Measurements from ENCODE around the gene UHMK1. TPM values are rescaled to one million over a fixed set of nuclear protein-coding genes. Genes with fewer than 3 reads are reported as not detected.
"Not testable (repeated sequence)": the region's sequence is repeated elsewhere in the genome, so short reads cannot be mapped to it uniquely, and the experiment has no call there.

Gene UHMK1

DNA sequence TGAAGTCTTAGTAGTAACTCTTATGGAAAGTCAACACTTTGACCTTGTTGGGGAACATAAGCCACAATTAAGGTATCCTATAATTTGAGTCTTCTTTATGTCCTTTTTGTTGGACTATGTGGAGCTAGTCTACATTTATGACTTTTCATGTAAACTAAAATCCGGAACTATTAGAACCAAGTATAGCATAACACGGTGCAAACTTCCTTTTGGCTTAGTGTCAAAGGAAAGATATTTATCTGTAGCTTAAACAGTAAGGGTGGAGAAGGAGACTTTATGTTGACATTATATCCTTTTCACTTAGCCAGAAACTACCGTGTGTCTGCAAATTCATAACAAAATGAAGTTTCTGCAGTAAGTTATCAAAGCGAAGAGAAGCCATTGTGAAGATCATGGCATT is 71.2 kb downstream of the UHMK1 start:
- Histone ChIP-seq H3K36me3 (ENCODE audit: insufficient read depth, low read length) (peaks cover 80% of the 10 kb centered on the region), H3K27me3 (ENCODE audit: control insufficient read depth, insufficient read depth, low read length) (no peaks in the 10 kb centered on the region), H3K4me3 (ENCODE audit: low read length) (no peak overlapping the region), H3K4me2 (ENCODE audit: low read length) (no peak overlapping the region), H3K9ac (ENCODE audit: low read depth, low read length) (no peak overlapping the region), H3K9me3 (replicated peaks; ENCODE audit: low read length) (no peaks in the 10 kb centered on the region), H3K4me1 (ENCODE audit: control insufficient read depth, insufficient read depth, low read length) (peaks cover 40% of the 10 kb centered on the region)

DNA sequence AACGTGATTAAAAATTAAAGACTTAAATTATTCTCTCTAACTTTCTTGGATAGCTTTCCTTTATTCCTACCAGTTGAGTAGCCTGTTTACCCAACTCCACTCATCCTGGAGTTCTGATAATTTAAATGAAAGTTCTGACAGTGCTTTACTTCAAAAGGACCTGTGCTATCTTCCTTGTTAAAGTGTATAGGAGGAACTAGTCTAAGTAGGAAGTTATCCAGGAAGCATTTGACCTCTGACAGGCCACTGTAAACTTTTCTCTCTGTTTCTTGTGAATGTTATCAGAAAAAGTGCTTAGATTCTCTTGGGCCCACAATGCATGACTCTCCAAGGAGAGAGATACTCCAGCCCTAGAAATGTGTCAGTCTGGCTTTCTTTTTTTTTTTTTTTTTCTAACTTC is 73.1 kb downstream of the UHMK1 start:
- Histone ChIP-seq H3K27me3 (ENCODE audit: control insufficient read depth, insufficient read depth, low read length) (no peaks in the 10 kb centered on the region), H3K4me1 (ENCODE audit: control insufficient read depth, insufficient read depth, low read length) (peaks cover 21% of the 10 kb centered on the region), H3K4me2 (ENCODE audit: low read length) (no peak overlapping the region), H3K36me3 (ENCODE audit: insufficient read depth, low read length) (peaks cover 84% of the 10 kb centered on the region), H3K9me3 (replicated peaks; ENCODE audit: low read length) (no peaks in the 10 kb centered on the region), H3K9ac (ENCODE audit: low read depth, low read length) (no peak overlapping the region), H3K4me3 (ENCODE audit: low read length) (no peak overlapping the region)

DNA sequence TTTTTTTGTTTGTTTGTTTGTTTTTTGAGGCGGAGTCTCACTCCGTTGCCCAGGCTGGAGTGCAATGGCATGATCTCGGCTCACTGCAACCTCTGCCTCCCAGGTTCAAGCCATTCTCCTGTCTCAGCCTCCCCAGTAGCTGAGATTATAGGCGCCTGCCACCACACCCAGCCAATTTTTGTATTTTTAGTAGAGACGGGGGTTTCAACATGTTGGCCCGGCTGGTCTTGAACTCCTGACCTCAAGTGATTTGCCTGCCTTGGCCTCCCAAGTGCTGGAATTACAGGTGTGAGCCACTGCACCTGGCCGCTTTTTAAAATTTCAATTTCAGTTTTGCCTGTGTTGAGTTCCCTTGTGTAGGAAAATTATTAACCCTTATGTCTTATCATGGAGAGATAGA is 73.5 kb downstream of the UHMK1 start:
- not testable (repeated sequence) for H3K27me3 ChIP-seq (ENCODE audit: control insufficient read depth, insufficient read depth, low read length); H3K9me3 ChIP-seq (replicated peaks; ENCODE audit: low read length); H3K9ac ChIP-seq (ENCODE audit: low read depth, low read length); H3K4me3 ChIP-seq (ENCODE audit: low read length); H3K4me2 ChIP-seq (ENCODE audit: low read length)
- H3K36me3 ChIP-seq (ENCODE audit: insufficient read depth, low read length), result peaks cover 84% of the 10 kb centered on the region
- peaks cover 20% of the 10 kb centered on the region for H3K4me1 ChIP-seq (ENCODE audit: control insufficient read depth, insufficient read depth, low read length)

DNA sequence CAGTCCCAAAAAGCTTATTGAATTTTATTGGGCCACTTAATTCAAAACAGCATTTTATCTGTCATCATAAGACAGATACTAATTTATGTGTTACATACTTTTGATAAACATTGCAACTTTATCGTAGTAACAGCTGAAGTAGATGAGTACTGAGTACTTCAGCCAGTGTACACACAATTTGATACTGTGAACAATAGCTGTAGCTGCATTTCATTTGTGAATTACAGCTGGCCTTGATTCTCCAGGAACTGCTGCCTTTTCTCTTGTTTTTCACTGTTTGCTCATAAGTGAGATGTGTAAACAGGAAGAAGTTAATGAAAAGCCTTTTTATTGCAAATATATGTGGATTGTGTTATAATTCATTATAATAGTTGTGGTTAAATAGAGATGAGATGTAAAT is 74.1 kb downstream of the UHMK1 start:
- peaks cover 84% of the 10 kb centered on the region for H3K36me3 ChIP-seq (ENCODE audit: insufficient read depth, low read length)

DNA sequence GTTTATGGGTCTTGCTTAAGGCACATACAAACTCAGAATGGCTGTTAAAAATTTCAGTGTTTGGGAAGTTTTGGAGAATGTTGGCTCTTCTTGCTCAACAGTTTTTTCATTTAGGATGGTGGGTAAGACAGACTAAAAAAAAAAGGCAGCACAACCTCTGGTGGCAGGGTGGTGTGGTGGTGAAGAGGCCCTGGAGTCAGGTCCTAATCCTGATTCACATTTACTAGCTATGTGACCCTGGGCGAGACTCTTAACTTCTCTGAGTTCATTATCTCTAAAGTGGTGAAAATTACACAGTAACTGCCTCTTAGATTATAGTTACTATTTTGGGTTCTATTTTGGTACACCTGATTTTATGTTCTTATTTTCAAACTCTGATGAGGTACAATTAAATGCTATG is 75.5 kb downstream of the UHMK1 start:
- Histone ChIP-seq H3K4me1 (ENCODE audit: control insufficient read depth, insufficient read depth, low read length) (peaks cover 19% of the 10 kb centered on the region), H3K36me3 (ENCODE audit: insufficient read depth, low read length) (peaks cover 81% of the 10 kb centered on the region), H3K4me3 (ENCODE audit: low read length) (no peak overlapping the region), H3K27me3 (ENCODE audit: control insufficient read depth, insufficient read depth, low read length) (no peaks in the 10 kb centered on the region), H3K9ac (ENCODE audit: low read depth, low read length) (no peak overlapping the region), H3K4me2 (ENCODE audit: low read length) (no peak overlapping the region), H3K9me3 (replicated peaks; ENCODE audit: low read length) (no peaks in the 10 kb centered on the region)

More for the DNA sequence above, 74.1 kb downstream of the UHMK1 start:
- Histone ChIP-seq H3K9ac (ENCODE audit: low read depth, low read length) (no peak overlapping the region), H3K4me3 (ENCODE audit: low read length) (no peak overlapping the region), H3K9me3 (replicated peaks; ENCODE audit: low read length) (no peaks in the 10 kb centered on the region), H3K4me2 (ENCODE audit: low read length) (no peak overlapping the region), H3K27me3 (ENCODE audit: control insufficient read depth, insufficient read depth, low read length) (no peaks in the 10 kb centered on the region), H3K4me1 (ENCODE audit: control insufficient read depth, insufficient read depth, low read length) (peaks cover 19% of the 10 kb centered on the region)

DNA sequence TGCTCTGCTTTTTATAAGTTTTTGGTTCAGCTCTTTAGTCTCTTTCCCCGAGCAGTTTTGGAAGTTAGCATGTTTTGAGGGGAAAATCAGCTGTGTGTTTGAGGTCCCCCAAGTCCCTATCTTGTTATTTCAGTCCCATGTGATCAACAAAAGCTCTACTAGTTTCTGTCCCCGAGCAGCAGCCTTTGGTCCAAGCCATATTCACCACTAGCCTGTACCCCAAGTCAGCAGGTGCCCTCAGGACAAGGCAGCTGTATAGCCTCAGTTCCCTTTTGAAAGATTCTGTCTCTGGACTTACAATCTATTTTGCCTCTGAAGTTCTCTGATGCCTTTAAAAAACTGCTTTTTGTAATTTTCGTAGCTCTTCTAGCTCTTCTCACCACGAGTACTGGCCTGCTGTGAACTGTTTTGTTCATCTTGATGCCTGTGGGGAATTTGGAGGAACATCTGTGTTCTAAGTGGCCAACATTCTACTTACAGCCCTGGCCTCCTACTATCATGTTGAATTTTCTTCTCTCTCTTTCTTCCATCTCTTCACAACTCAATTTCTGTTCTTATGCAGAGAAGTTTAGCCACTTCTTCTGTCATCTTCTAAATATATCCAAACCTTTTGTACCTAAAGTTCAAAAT is 80.6 kb downstream of the UHMK1 start:
- Histone ChIP-seq H3K27me3 (ENCODE audit: control insufficient read depth, insufficient read depth, low read length) (no peaks in the 10 kb centered on the region), H3K9ac (ENCODE audit: low read depth, low read length) (no peak overlapping the region), H3K9me3 (replicated peaks; ENCODE audit: low read length) (no peaks in the 10 kb centered on the region), H3K4me1 (ENCODE audit: control insufficient read depth, insufficient read depth, low read length) (peaks cover 4% of the 10 kb centered on the region), H3K4me2 (ENCODE audit: low read length) (no peak overlapping the region), H3K4me3 (ENCODE audit: low read length) (no peak overlapping the region), H3K36me3 (ENCODE audit: insufficient read depth, low read length) (peaks cover 81% of the 10 kb centered on the region)

DNA sequence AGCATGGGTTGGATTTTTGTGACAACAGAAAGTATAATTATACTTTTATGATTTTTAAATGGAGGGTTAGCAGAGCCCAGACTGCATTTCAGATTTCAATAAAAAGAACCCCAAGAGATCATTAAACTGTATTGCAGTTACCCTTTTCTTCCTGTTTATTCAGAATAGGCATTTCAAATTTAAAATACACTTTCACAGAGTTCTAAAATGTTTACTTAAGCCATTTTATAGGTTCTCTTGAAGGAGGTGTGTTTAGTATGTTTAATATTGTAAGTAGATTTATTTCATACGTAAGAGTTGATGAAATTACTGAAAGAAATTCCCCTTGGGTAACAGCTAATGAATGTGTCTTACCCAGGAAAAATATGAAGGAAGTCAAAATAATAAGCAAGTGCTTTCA is 81.3 kb downstream of the UHMK1 start:
- no peak overlapping the region for H3K4me2 ChIP-seq (ENCODE audit: low read length)
- no peaks in the 10 kb centered on the region for H3K27me3 ChIP-seq (ENCODE audit: control insufficient read depth, insufficient read depth, low read length)
- no peaks in the 10 kb centered on the region for H3K9me3 ChIP-seq (replicated peaks; ENCODE audit: low read length)
- peaks cover 4% of the 10 kb centered on the region for H3K4me1 ChIP-seq (ENCODE audit: control insufficient read depth, insufficient read depth, low read length)
- H3K9ac ChIP-seq (ENCODE audit: low read depth, low read length), result no peak overlapping the region
- no peak overlapping the region for H3K4me3 ChIP-seq (ENCODE audit: low read length)
- peaks cover 79% of the 10 kb centered on the region for H3K36me3 ChIP-seq (ENCODE audit: insufficient read depth, low read length)

Small RNA genes lying within 50 kb of the gene (small RNA-seq; reads per million reads assigned to genes)
- gene UQCRBP2, result not detected
